ENCODE results near the gene COMMD1.

The COMMD1 gene

GRCh38 chr2:61959381-61960293 lies 54.2 kb downstream of the COMMD1 start:
- TF ChIP-seq, protein P1, sequence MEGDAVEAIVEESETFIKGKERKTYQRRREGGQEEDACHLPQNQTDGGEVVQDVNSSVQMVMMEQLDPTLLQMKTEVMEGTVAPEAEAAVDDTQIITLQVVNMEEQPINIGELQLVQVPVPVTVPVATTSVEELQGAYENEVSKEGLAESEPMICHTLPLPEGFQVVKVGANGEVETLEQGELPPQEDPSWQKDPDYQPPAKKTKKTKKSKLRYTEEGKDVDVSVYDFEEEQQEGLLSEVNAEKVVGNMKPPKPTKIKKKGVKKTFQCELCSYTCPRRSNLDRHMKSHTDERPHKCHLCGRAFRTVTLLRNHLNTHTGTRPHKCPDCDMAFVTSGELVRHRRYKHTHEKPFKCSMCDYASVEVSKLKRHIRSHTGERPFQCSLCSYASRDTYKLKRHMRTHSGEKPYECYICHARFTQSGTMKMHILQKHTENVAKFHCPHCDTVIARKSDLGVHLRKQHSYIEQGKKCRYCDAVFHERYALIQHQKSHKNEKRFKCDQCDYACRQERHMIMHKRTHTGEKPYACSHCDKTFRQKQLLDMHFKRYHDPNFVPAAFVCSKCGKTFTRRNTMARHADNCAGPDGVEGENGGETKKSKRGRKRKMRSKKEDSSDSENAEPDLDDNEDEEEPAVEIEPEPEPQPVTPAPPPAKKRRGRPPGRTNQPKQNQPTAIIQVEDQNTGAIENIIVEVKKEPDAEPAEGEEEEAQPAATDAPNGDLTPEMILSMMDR (IDR thresholded peaks at IDR 0.05; ENCODE audit: low read depth, low read length): no peak

DNA sequence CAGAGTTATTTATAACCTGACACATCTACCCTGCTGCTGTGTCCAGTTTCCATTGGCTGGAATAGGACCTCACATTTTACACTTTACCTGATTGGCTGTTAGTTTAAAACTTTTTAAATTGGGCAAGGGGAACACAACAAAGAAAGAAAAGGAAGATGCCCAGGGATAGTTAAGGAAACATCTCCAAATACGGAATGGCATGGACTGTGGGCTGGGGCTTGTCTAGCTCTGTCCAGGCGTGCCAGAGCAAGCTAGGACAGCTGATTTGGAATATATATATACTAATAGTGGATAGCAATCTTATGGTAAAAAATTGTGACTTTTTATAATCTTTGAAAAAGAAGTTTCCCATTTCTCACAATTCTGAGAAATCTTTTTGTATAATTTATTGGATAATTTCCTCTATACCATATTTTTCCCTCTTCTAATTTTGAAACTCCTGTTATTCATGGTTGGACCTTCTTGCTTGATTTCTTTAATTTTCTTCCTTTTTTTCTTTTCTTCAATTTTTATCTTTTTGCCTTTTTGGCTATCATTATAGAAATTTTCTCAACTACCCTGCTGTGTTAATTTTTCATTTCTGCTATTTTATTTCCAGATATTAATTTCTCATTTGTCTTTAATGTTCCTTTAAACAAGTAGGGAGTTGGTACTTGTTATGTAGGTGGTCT lies 55.9 kb downstream of the COMMD1 start:
- TF ChIP-seq, protein P1 (IDR thresholded peaks at IDR 0.05; ENCODE audit: low read depth, low read length): no peak
- no peak overlapping the region for H3K4me3 ChIP-seq (ENCODE audit: low read depth, low read length)

More at GRCh38 chr2:61959381-61960293, 54.2 kb downstream of the COMMD1 start:
- no peak overlapping the region for H3K4me3 ChIP-seq (ENCODE audit: low read depth, low read length)

GRCh38 chr2:61962095-61962984 lies 56.9 kb downstream of the COMMD1 start:
- TF ChIP-seq, protein P1 (IDR thresholded peaks at IDR 0.05; ENCODE audit: low read depth, low read length): no peak
- H3K4me3 ChIP-seq (ENCODE audit: low read depth, low read length): no peak overlapping the region

DNA sequence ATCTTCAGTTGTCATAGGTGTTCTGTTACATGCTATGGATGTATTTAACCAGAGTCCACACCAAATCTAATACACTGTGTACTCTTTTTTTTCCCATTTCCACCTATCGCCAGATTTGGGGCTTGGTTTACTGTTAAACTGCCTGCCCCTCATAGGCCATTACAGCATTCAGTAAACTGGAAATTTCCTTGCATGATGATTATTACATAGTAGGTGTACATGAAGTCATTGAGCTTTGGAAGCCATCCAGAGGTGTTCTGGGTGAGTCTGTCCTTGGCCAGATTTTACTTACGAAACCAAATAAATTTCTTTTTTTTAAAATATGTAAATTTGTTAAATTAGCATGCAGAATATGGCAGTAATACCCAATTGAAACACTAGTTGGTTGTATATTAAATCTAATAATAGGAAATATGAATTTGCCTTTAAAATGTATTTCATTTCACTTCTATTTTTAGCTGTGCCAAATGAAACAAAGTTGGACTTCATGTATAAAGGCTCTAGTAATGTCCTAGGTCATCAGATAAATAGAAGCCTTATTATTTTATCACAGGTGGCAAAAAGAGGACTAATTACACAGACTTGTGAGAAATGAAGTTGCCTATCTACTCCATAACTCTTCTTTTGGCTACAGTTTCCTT lies 60.7 kb downstream of the COMMD1 start:
- H3K4me3 ChIP-seq (ENCODE audit: low read depth, low read length): no peak overlapping the region
- TF ChIP-seq, protein P1 (IDR thresholded peaks at IDR 0.05; ENCODE audit: low read depth, low read length): no peak

- H3K4me3 ChIP-seq (ENCODE audit: low read depth, low read length): no peak overlapping the region
- TF ChIP-seq, protein P1 (IDR thresholded peaks at IDR 0.05; ENCODE audit: low read depth, low read length): no peak
Observed at GRCh38 chr2:61967262-61967661, 61.8 kb downstream of the COMMD1 start.

DNA sequence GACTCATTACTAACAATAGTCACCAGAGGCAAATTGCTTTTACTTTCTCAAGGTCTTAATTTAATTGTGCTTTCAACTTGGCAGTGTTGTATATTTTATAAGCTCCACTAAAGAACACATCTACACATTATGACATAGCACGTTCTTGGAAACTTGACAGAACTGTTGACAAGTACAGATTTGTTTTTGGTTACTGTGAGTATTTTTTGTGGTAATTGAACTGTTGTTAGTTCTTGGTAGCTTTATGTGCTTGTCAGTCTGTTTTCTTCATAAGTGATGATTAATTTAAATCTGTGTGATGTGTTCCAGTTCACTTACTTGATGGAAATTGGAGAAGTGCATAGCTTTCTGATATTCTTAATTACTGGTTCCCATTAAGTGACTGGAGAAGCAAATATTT lies 63.9 kb downstream of the COMMD1 start:
- TF ChIP-seq, protein P1 (IDR thresholded peaks at IDR 0.05; ENCODE audit: low read depth, low read length): no peak
- H3K4me3 ChIP-seq (ENCODE audit: low read depth, low read length): no peak overlapping the region
